Hepatic stellate cell (primary cell): ENCODE results near the gene ITPR3.

Source experiments
- DNase-seq: peaks from one replicate; pipeline ENCODE4 v3.0.0; 2011; ENCODE audit warnings: low spot score

Gene ITPR3

GRCh38 chr6:33638556-33638955, 17.4 kb downstream of the ITPR3 start:
- no peak for DNase-seq

GRCh38 chr6:33639559-33639958, 18.4 kb downstream of the ITPR3 start:
- no peak for DNase-seq

- no peak for DNase-seq
Measured at GRCh38 chr6:33640361-33640760, 19.2 kb downstream of the ITPR3 start.

GRCh38 chr6:33641144-33641543, 20.0 kb downstream of the ITPR3 start:
- DNase-seq: no peak

- DNase-seq: no peak
Measured at GRCh38 chr6:33641602-33642001, 20.5 kb downstream of the ITPR3 start.

- DNase-seq: no peak
Measured at GRCh38 chr6:33642897-33643296, 21.8 kb downstream of the ITPR3 start.

- DNase-seq: no peak
Measured at GRCh38 chr6:33651403-33651802, 30.3 kb downstream of the ITPR3 start.

- DNase-seq: no peak
Measured at GRCh38 chr6:33652002-33652401, 30.9 kb downstream of the ITPR3 start.

- no peak for DNase-seq
Measured at GRCh38 chr6:33654831-33655554, 33.9 kb downstream of the ITPR3 start.

GRCh38 chr6:33656844-33657243, 35.7 kb downstream of the ITPR3 start:
- no peak for DNase-seq

- no peak for DNase-seq
Measured at GRCh38 chr6:33658982-33659689, 38.0 kb downstream of the ITPR3 start.

GRCh38 chr6:33659986-33660385, 38.9 kb downstream of the ITPR3 start:
- DNase-seq: no peak

GRCh38 chr6:33661106-33661838, 40.1 kb downstream of the ITPR3 start:
- DNase-seq: no peak

- DNase-seq: no peak
Measured at GRCh38 chr6:33662318-33662717, 41.2 kb downstream of the ITPR3 start.

GRCh38 chr6:33663028-33663427, 41.9 kb downstream of the ITPR3 start:
- DNase-seq: no peak

- DNase-seq: no peak
Measured at GRCh38 chr6:33663727-33664449, 42.8 kb downstream of the ITPR3 start.

GRCh38 chr6:33664506-33665057, 43.5 kb downstream of the ITPR3 start:
- no peak for DNase-seq

GRCh38 chr6:33665957-33666356, 44.8 kb downstream of the ITPR3 start:
- DNase-seq: no peak

- no peak for DNase-seq
Measured at GRCh38 chr6:33667072-33667471, 46.0 kb downstream of the ITPR3 start.

- DNase-seq: no peak
Measured at GRCh38 chr6:33667776-33668175, 46.7 kb downstream of the ITPR3 start.

- no peak for DNase-seq
Measured at GRCh38 chr6:33668328-33668727, 47.2 kb downstream of the ITPR3 start.

- DNase-seq: no peak
Measured at GRCh38 chr6:33668914-33669313, 47.8 kb downstream of the ITPR3 start.
